ENCODE measurements around the gene HAND1.

- TF ChIP-seq POLR2A (IDR thresholded peaks at IDR 0.05) (no peak), CTCF (IDR thresholded peaks at IDR 0.05) (no peak)
Observed at GRCh38 chr5:154523709-154524108, 45.7 kb upstream of the HAND1 start.

Measured in adrenal gland (tissue), 5 donors.